Epithelial cell of proximal tubule (primary cell): ENCODE measurements around the gene MLPH. TPM values are rescaled to one million over a fixed set of nuclear protein-coding genes. Genes with fewer than 3 reads are reported as not detected.

Experiments
- DNase-seq: peaks from one replicate; pipeline ENCODE4 v3.0.0-alpha.2; 2011; ENCODE audit warnings: low read depth
- H3K4me3 ChIP-seq: 2 replicates; pipeline ENCODE4 v1.5.1; 2011; ENCODE audit warnings: low read depth, mild to moderate bottlenecking, low read length
- total RNA-seq: library from RNA; depleted of rRNA; stranded (reverse); fragments of >200 nt; gene quantifications from 2 replicates; pipeline ENCODE4 v1.2.3, GENCODE V29; 2015
- TF ChIP-seq, protein P1 (sequence below): conservative IDR thresholded peaks from 2 replicates; pipeline ENCODE4 v1.5.1; 2012; ENCODE audit warnings: low read depth, mild to moderate bottlenecking, low read length

Gene MLPH
- total RNA-seq, 1 donor from 2014 or later = 36.0 TPM

DNA sequence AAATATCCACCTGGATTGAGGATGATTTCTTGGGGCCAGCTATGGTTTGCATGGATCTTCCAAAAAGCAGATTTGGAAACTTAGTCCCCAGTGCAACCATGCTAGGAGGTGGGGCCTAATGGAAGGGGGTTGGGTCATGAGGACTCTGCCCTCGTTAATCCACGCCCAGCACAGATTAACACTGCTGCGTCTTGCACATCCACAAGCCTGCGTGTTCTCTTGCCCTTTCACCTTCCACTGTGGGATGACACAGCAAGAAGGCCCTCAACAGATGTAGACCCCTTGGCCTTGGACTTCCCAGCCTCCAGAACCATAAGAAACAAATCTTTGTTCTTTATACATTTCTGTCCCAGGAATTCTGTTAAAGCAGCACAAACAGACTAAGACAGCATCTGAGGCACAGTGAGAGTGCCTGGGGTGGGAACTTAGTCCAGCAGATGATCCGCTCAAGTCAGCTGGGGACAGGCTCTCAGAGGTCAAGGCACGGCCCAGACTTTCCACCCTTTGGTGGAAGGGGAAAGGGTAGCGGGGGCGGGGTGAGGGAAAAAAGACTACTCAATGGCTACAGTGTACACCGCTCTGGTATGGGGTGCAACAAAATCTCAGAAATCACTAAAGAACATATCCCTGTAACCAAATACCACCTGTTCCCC is 101.1 kb downstream of the MLPH start:
- TF ChIP-seq, protein P1, sequence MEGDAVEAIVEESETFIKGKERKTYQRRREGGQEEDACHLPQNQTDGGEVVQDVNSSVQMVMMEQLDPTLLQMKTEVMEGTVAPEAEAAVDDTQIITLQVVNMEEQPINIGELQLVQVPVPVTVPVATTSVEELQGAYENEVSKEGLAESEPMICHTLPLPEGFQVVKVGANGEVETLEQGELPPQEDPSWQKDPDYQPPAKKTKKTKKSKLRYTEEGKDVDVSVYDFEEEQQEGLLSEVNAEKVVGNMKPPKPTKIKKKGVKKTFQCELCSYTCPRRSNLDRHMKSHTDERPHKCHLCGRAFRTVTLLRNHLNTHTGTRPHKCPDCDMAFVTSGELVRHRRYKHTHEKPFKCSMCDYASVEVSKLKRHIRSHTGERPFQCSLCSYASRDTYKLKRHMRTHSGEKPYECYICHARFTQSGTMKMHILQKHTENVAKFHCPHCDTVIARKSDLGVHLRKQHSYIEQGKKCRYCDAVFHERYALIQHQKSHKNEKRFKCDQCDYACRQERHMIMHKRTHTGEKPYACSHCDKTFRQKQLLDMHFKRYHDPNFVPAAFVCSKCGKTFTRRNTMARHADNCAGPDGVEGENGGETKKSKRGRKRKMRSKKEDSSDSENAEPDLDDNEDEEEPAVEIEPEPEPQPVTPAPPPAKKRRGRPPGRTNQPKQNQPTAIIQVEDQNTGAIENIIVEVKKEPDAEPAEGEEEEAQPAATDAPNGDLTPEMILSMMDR = no peak
- no peak for DNase-seq
- H3K4me3 ChIP-seq = no peak overlapping the region

DNA sequence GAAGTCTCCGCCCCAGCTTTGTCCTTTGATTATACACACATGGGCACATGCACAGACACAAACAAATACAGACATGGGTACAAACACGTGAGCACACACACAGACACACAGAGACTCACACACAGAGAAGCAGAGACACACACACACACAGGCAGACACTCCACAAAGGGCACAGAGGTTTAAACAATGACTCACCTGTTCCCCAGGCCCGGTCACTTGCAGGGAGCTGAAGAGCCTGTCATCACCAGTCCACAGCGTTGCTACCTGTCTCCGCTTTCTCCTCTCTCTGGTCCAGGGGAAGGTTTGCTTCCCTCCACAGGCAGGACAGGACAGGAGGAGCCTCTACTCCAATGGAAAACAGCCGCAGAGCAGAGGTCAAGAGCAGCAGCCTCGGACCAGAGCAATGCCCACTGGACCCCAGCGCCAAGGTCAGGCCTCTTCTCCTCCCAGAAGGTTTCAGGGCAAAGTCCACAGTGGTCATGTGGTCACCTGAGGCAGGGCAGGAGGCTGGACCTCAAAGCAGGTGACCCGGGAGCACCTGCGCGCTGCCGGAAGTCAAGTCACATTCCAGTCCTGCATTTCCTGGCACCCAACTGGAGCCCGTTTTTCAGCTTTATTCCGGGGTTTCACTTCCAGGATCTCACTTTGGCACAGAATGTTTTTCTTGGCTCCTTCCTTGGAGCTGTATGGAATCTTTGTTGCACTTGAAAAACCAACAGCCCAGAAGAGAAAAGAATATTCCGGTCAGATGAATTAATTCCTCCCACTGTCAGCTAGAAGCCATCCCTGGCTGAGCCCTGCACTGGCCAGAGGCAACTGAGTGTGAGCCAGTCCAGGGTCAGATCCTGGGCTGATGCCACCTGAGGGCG is 103.5 kb downstream of the MLPH start, which contains the start of gene RAB17:
Gene RAB17, minus strand, starts transcription at position 463 of the 869 bp plus-strand sequence. CDS start 4,580 bp downstream, outside the sequence.
- TF ChIP-seq, protein P1 = no peak
- peak; percentile 31 for DNase-seq
- peak within 1 kb of the TSS; percentile 51 for H3K4me3 ChIP-seq

GRCh38 chr2:237591141-237591881 is 104.3 kb downstream of the MLPH start:
- TF ChIP-seq, protein P1 = no peak
- DNase-seq = no peak
- H3K4me3 ChIP-seq = peak overlapping the region; percentile 51

DNA sequence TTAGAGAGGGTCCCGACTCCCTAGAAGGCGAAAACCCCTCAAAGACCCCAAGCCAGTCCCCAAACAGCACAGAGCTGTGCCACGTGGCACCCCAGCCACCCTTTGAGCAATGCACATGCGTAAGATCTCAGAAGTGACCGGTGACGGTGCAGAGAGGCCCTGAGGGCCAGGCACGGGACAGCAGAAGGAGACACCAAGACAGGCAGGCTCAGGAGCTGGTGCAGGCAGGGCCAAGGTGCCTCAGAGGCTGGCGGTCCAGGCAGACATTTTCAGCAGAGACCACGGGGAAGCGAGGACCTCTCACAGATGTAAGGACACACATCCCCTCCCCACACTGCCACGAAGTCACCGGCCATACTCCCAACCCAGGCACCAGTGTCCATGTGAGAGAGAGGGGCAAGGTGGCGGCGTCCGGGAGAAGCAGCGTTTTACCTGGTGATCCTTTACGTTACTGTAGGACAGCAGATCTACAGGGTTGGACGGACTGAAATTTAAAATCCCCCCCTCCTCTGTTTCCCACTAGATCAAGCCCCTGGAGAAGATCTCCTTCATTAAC is 105.5 kb downstream of the MLPH start:
- H3K4me3 ChIP-seq = no peak overlapping the region
- TF ChIP-seq, protein P1 = no peak
- no peak for DNase-seq

GRCh38 chr2:237593036-237593435 is 106.0 kb downstream of the MLPH start:
- no peak overlapping the region for H3K4me3 ChIP-seq
- TF ChIP-seq, protein P1 = no peak
- no peak for DNase-seq

DNA sequence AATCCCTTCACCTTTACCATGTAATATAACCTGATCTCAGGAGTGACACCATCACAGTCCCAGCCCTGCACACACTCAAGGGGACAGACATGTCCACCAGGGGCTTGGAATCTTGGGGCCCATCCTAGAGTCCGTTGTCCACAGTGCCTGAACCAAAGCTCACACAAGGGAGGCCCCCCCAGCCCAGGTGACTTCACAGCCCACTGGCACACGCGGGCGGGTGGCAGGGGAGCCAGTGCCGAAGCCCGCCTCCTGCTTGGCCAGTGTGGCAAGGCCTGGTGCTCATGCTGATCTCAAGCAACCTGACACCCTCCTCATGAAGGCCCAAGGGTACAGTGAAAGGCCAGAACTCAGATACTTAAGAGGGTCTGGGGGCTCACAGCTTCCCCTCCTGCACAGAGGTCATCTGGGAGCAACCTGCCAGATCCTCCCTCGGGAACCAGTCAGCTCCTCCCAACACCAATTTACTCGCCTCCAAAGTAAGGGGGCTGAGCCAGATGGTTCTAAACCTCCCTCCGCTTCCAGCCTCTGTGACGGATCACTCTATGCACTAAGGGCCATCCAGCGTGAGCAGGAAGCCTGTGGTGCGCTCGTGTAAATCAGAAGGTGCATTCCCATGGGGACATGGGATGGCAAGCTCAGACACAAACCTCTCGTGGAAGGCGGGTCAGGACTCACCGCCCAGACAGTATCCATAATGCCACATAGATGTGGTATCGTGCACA is 106.7 kb downstream of the MLPH start:
- no peak for DNase-seq
- TF ChIP-seq, protein P1 = no peak

More for the DNA sequence above, 106.7 kb downstream of the MLPH start:
- no peak overlapping the region for H3K4me3 ChIP-seq
